Loucy (cell line): Measurements from ENCODE around the gene ARSH.
A peak's percentile ranks its signal among the peaks of the same experiment; 100 is the strongest.

Experiments used
- H2AFZ ChIP-seq: fragments of 200-600 bp; sonication (generic); 2 replicates; pipeline ENCODE4 v1.6.0; 2016; ENCODE audit warnings: antibody characterized with exemption, mild to moderate bottlenecking, low read length, moderate library complexity
- H3F3A ChIP-seq: fragments of 200-600 bp; 2 replicates; pipeline ENCODE4 v1.6.0; 2016; ENCODE audit warnings: antibody characterized with exemption, low read depth, mild to moderate bottlenecking
- H3K27me3 ChIP-seq: fragments of 200-600 bp; sonication (generic); 2 replicates; pipeline ENCODE4 v1.6.1; 2014; ENCODE audit warnings: low read length, mild to moderate bottlenecking; ENCODE audit not compliant: insufficient read depth, poor library complexity, severe bottlenecking
- H3K36me3 ChIP-seq: fragments of 200-600 bp; sonication (generic); 2 replicates; pipeline ENCODE4 v1.6.1; 2016; ENCODE audit warnings: low read length; ENCODE audit not compliant: insufficient read depth
- H3K4me1 ChIP-seq: fragments of 200-600 bp; sonication (generic); 2 replicates; pipeline ENCODE4 v1.5.1; 2014; ENCODE audit warnings: low read length, mild to moderate bottlenecking; ENCODE audit not compliant: insufficient read depth, poor library complexity, severe bottlenecking
- H3K4me2 ChIP-seq: fragments of 200-600 bp; sonication (generic); 2 replicates; pipeline ENCODE4 v1.6.0; 2014; ENCODE audit warnings: antibody characterized with exemption, low read length, low read depth, mild to moderate bottlenecking; ENCODE audit not compliant: poor library complexity, severe bottlenecking
- H3K4me3 ChIP-seq: fragments of 200-600 bp; sonication (generic); 2 replicates; pipeline ENCODE4 v1.5.1; 2014; ENCODE audit warnings: low read length, mild to moderate bottlenecking, mixed read lengths; ENCODE audit not compliant: poor library complexity, severe bottlenecking
- H3K79me2 ChIP-seq: fragments of 200-600 bp; sonication (generic); 2 replicates; pipeline ENCODE4 v1.6.1; 2014; ENCODE audit warnings: low read length; ENCODE audit not compliant: insufficient read depth
- H3K9ac ChIP-seq: fragments of 200-600 bp; sonication (generic); 2 replicates; pipeline ENCODE4 v1.6.0; 2014; ENCODE audit warnings: mild to moderate bottlenecking, low read depth, low read length, moderate library complexity; ENCODE audit not compliant: poor library complexity, severe bottlenecking
- H3K9me2 ChIP-seq: fragments of 200-600 bp; sonication (generic); replicated peaks from 2 replicates; pipeline ENCODE4 v1.6.1; 2016; ENCODE audit warnings: low read depth, low read length, mixed read lengths
- H3K9me3 ChIP-seq: fragments of 200-600 bp; sonication (generic); 2 replicates; pipeline ENCODE4 v1.6.1; 2014; ENCODE audit warnings: mild to moderate bottlenecking, antibody characterized with exemption, low read length, low read depth; ENCODE audit not compliant: insufficient read depth
- H4K20me1 ChIP-seq: fragments of 200-600 bp; sonication (generic); 2 replicates; pipeline ENCODE4 v1.6.0; 2014; ENCODE audit warnings: antibody characterized with exemption, low read length, mild to moderate bottlenecking; ENCODE audit not compliant: insufficient read depth, poor library complexity, severe bottlenecking
- CTCF ChIP-seq: fragments of 200-600 bp; sonication (generic); conservative IDR thresholded peaks from 2 replicates; pipeline ENCODE4 v1.5.1; 2014; ENCODE audit warnings: mild to moderate bottlenecking, antibody characterized with exemption, low read length
- EZH2phosphoT487 ChIP-seq: fragments of 200-600 bp; IDR thresholded peaks from 2 replicates; pipeline ENCODE4 v1.6.1; 2018; ENCODE audit warnings: antibody characterized with exemption, mild to moderate bottlenecking, moderate library complexity, borderline replicate concordance

The ARSH gene

GRCh38 chrX:2967012-2967411, 39.3 kb upstream of the ARSH start:
- Histone ChIP-seq H3K36me3 (no peaks in the 10 kb centered on the region), H3K9ac (no peak overlapping the region)
- no peak for TF ChIP-seq EZH2phosphoT487
- TF ChIP-seq CTCF = no peak

GRCh38 chrX:2967584-2967983, 38.8 kb upstream of the ARSH start:
- no peak overlapping the region for H3K9ac ChIP-seq
- no peaks in the 10 kb centered on the region for H3K27me3 ChIP-seq
- H3K9me2 ChIP-seq = no peaks in the 10 kb centered on the region
- H3F3A ChIP-seq = no peaks in the 10 kb centered on the region
- no peaks in the 10 kb centered on the region for H4K20me1 ChIP-seq
- H3K79me2 ChIP-seq = no peaks in the 10 kb centered on the region
- H3K4me1 ChIP-seq = peaks cover 5% of the 10 kb centered on the region
- no peaks in the 10 kb centered on the region for H3K9me3 ChIP-seq
- H3K4me2 ChIP-seq = peak overlapping the region; percentile 64
- TF ChIP-seq CTCF = no peak
- TF ChIP-seq EZH2phosphoT487 = no peak
- no peak overlapping the region for H3K4me3 ChIP-seq
- H3K36me3 ChIP-seq = no peaks in the 10 kb centered on the region
- 0 out of 2 replicates have a peak overlapping the region, but pooled peaks have one; percentile 78 for H2AFZ ChIP-seq

More at GRCh38 chrX:2967012-2967411, 39.3 kb upstream of the ARSH start:
- Histone ChIP-seq H3K9me2 (no peaks in the 10 kb centered on the region), H3K4me2 (no peak overlapping the region), H2AFZ (no peak overlapping the region), H3K79me2 (no peaks in the 10 kb centered on the region), H3K27me3 (no peaks in the 10 kb centered on the region), H3K4me3 (no peak overlapping the region), H4K20me1 (no peaks in the 10 kb centered on the region), H3K4me1 (peaks cover 5% of the 10 kb centered on the region), H3F3A (no peaks in the 10 kb centered on the region), H3K9me3 (no peaks in the 10 kb centered on the region)

DNA sequence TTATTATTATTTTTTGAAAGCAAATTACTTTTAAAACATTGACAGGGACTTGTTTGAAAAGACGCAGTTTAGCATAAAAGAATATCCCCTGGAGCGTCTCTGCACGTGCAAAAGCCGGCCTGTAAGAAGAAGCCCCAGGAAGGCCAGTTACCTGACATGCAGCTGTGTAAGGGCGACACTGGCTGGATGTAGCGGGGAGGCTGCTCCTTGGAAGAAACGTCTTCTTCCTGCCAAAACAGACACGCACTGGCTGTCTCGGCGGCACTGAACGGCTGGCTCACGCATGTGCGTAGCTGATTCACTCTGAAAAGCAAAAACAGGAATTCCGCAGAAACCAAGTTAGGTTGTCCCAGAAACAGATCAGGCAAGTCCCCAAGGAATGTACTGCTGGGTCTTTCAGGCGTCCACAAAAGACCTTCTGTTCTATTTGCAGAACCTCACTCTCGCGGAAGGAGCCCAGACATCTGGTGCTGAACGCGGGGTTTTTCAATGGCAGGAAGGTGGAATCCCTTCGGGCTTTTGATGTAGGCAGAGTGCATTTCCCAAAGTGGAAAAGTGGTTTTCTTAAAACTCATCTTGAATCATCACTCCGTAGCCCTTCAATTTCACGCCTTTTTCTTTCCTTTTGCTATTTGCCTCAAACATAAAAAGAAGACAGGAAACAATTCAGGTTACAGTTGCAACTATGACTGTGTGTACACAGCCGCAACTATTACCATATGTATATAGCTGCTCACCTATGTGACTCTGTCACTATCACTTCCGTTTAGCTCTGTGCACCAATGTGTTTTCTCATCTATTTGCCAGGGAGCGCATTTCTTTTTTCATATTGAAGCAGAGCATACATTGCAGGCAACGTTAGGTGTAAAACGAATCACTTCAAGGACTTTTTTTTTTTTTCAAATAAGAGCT, 38.1 kb upstream of the ARSH start:
- H3K4me2 ChIP-seq = peak overlapping the region; percentile 64
- H3K4me3 ChIP-seq = peak overlapping the region; percentile 51
- no peaks in the 10 kb centered on the region for H3K79me2 ChIP-seq
- no peaks in the 10 kb centered on the region for H3K27me3 ChIP-seq
- H3K36me3 ChIP-seq = no peaks in the 10 kb centered on the region
- H4K20me1 ChIP-seq = no peaks in the 10 kb centered on the region
- H3F3A ChIP-seq = no peaks in the 10 kb centered on the region
- peak overlapping the region; percentile 78 for H2AFZ ChIP-seq
- H3K4me1 ChIP-seq = peaks cover 5% of the 10 kb centered on the region
- H3K9ac ChIP-seq = no peak overlapping the region
- H3K9me2 ChIP-seq = no peaks in the 10 kb centered on the region
- TF ChIP-seq EZH2phosphoT487 (no peak), CTCF (no peak)
- no peaks in the 10 kb centered on the region for H3K9me3 ChIP-seq
